Transverse colon (tissue), 3 donors: ENCODE measurements around the gene GLI3.

ENCODE experiments used
- POLR2A ChIP-seq: fragments of 450-650 bp; IDR thresholded peaks from one replicate; pipeline ENCODE4 v1.6.1; 2016; ENCODE audit warnings: antibody characterized with exemption, mild to moderate bottlenecking, moderate library complexity
- POLR2AphosphoS5 ChIP-seq, 3 donors: sonication (generic); formaldehyde crosslinking; IDR thresholded peaks; one replicate each; pipeline ENCODE4 v1.6.1; 2016; ENCODE audit warnings: antibody characterized with exemption in 3 of 3

DNA sequence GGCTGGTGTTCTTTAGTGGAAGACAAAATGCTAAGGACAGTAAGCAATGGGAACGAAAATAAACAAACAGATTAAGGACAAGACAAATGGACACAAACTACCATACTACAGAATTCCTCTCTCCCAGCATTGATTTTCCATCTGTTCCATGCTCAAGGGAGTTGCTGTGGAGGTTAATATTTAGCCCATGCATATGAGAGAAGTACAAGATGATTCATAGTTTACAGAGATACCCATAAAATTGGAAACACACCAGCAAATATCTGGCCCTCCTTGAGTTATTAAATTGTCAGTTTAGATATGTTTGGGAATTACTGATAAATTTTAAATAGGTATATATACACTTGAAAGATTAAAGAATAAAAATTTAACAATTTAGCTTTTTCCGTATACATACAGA lies 69.8 kb downstream of the GLI3 start:
- TF ChIP-seq POLR2AphosphoS5 (IDR thresholded peaks at IDR 0.05): no peak
- TF ChIP-seq POLR2A: no peak
